AG09319 (cell line): ENCODE measurements around the gene SLC25A13.

Experiments
- DNase-seq: peaks from one replicate; pipeline ENCODE4 v3.0.0-alpha.2; 2010; ENCODE audit warnings: low read depth; ENCODE audit errors: extremely low read depth
- TF ChIP-seq, protein P1 (sequence below): IDR thresholded peaks from 2 replicates; pipeline ENCODE4 v1.5.1; 2011; ENCODE audit warnings: low read depth, mild to moderate bottlenecking, inconsistent platforms, low read length, moderate library complexity

SLC25A13 gene

GRCh38 chr7:96305915-96306314, 16.0 kb downstream of the SLC25A13 start:
- no peak for DNase-seq
- TF ChIP-seq, protein P1, sequence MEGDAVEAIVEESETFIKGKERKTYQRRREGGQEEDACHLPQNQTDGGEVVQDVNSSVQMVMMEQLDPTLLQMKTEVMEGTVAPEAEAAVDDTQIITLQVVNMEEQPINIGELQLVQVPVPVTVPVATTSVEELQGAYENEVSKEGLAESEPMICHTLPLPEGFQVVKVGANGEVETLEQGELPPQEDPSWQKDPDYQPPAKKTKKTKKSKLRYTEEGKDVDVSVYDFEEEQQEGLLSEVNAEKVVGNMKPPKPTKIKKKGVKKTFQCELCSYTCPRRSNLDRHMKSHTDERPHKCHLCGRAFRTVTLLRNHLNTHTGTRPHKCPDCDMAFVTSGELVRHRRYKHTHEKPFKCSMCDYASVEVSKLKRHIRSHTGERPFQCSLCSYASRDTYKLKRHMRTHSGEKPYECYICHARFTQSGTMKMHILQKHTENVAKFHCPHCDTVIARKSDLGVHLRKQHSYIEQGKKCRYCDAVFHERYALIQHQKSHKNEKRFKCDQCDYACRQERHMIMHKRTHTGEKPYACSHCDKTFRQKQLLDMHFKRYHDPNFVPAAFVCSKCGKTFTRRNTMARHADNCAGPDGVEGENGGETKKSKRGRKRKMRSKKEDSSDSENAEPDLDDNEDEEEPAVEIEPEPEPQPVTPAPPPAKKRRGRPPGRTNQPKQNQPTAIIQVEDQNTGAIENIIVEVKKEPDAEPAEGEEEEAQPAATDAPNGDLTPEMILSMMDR: no peak

GRCh38 chr7:96304573-96304972, 17.3 kb downstream of the SLC25A13 start:
- no peak for DNase-seq

DNA sequence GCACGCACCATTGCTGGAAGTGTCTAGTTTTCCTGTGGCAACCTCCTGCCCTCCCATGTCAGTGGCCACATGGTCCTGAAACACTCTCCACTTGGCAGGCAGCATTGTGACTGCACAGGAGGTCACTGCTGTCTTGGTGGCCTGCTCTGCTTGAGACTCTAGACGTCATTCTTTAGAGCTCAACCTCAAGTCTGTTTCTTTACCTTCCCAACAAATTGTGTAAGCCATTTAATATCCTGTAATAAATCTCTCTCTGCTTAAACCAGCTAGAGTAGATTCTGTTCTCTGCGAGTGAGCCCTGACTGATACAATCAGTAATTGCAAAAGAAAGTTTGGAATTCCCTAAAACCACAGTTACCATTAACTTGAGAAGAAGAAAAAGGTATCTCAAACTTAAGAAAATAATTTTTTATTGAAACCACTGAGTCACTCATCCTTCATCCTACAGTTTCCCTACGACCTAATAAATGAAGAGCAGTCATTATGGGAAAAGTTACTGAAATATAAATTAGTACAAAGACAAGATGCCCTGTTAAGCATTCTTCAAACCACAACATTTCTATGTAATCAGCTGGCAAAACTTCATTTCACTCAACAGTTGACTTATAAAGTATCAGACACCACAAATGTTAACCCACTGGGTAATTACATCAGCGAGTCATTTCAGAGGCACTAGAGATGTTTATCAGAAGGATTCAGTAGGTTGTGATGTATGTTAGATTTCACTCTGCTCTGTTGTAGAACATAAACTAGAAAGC, 18.0 kb downstream of the SLC25A13 start:
- TF ChIP-seq, protein P1: no peak
- no peak for DNase-seq

More at GRCh38 chr7:96304573-96304972, 17.3 kb downstream of the SLC25A13 start:
- TF ChIP-seq, protein P1: no peak

- TF ChIP-seq, protein P1: no peak
- DNase-seq: no peak
Observed at GRCh38 chr7:96303105-96303685, 18.7 kb downstream of the SLC25A13 start.

DNA sequence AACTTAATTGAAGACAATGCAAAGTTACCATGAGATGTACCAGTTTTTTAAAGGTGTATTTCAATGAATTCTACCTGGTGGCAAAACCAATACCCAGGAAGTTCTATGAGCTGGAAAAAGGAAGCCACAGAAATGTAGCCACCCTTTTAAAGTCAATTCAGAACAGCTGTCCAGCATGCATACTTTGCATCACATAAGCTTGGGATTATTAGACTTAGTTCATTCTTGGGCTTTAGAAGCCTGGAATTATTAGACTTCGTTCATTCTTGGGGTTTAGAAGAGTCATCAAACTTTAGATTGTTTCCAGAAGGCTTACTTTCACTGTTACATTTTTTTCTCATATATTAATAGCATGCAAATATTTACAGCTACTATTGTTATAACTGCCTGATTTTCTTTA, 20.9 kb downstream of the SLC25A13 start:
- DNase-seq: no peak
- TF ChIP-seq, protein P1: no peak

DNA sequence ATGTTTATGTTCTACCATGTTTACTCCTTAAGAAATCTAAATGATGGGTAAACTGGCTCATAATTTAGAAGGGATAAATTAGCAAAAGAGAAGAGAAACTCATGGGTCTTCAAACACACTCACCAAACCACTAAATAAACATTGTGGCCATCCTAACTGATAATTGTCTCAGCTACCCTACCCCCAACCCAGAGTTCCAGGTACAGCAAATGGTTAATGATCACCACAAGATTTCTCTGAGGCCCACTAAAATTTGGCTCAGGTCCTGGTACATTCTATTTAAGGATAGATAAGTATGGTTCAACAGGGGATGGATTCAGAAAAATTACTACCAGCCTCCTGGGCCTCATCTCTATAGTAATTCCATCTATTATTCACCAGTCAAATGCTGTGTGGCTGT, 21.4 kb downstream of the SLC25A13 start:
- no peak for DNase-seq
- TF ChIP-seq, protein P1: no peak

DNA sequence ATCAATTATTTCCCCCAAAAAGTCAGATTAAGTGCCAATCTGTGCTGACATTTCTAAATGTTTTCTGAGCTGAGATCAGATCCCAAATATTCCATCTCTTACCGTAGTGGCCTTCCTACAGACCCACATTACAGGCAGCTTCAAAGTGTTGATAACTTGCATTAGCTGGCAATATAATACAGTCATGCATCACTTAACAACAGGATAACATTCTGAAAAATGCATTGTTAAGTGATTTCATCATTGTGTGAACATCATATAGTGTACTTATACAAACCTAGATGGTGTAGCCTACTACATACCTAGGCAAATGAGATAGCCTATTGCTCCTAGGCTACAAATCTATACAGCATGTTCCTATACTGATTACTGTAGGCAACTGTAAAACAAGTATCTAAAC, 22.4 kb downstream of the SLC25A13 start:
- TF ChIP-seq, protein P1: no peak
- DNase-seq: no peak
